Forelimb muscle (tissue), 1 donor: Measurements from ENCODE around the gene GRIK5. TPM values are rescaled to one million over a fixed set of nuclear protein-coding genes. Genes with fewer than 3 reads are reported as not detected.
"Not testable (repeated sequence)": the region's sequence is repeated elsewhere in the genome, so short reads cannot be mapped to it uniquely, and the experiment has no call there.

Experiments used
- DNase-seq: peaks from one replicate; pipeline ENCODE4 v3.0.0-alpha.2; 2013; ENCODE audit warnings: low read depth
- polyA plus RNA-seq: library from polyadenylated mRNA; unstranded; fragments of 120-200 nt; gene quantifications from one replicate; pipeline ENCODE4 v1.2.1, GENCODE V29; 2013; ENCODE audit not compliant: insufficient read length

The GRIK5 gene
- polyA plus RNA-seq, 1 donor: 2.5 TPM

DNA sequence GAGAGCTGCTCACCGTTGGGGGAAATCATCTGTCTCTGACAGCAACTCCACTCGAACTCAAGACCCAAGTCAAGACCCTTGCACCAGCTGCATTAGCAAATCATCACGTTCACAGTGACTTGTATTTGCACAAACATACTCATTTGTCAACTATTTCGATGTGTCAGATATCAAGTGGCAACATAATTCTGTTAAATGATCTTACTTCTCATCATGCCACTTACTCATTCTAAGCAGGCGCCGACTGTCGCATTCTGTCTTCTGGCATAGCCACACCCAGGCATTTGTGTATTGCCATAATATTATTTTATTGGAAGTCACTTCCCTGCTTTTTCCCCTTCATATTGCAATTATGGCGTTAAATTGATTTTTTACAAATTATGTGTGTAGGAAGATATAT is 53.0 kb downstream of the GRIK5 start:
- no peak for DNase-seq

DNA sequence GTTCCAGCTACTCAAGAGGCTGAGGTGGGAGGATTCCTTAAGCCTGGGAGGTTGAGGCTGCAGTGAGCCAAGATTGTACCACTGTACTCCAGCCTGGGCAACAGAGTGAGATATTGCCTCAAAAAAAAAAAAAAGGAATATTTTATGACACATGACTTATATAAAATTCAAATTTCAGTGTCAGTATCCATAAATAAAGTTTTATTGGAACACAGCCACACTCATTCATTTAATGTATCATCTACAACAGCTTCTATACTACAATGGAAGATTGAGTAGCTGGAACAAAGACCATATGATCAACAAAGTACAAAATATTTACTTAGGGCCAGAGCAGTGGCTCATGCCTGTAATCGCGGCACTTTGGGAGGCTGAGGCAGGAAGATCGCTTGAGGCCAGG is 57.3 kb downstream of the GRIK5 start:
- not testable (repeated sequence) for DNase-seq

DNA sequence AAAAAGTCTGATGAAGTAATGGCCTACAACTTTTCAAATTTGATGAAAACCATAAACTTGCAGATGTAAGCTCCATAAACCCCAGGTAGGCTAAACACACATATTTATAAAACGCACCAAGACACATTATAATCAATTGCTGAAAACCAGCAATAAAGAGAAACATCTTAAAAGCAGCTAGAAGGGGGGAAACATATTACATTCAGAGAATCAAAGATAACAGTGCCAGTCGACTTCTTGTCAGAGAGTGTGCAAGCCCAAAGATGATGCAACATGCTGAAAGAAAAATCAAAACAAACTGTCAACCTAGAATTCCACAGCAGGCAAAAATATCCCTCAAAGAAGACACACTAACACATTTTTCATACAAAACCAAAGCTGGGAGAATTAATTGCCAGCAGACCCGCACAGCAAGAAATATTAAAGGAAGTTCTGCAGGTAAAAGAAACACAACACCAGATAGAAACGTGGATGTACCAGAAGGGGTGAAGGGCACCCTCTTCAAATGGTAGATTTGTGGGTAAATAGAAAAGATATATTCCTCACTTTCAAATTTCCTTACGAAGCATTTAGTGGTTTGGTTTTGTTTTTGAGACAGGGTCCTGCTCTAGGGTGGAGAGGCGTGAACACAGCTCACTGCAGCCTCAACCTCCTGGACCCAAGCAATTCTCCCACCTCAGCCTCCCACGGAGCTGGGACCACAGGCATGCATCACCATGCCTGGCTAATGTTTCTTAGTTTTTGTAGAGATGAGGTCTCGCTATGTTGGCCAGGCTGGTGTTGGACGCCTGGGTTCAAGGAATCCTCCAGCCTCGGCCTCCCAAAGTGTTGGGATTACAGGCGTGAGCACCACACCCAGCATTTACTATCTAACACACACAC is 59.5 kb downstream of the GRIK5 start:
- DNase-seq: no peak

DNA sequence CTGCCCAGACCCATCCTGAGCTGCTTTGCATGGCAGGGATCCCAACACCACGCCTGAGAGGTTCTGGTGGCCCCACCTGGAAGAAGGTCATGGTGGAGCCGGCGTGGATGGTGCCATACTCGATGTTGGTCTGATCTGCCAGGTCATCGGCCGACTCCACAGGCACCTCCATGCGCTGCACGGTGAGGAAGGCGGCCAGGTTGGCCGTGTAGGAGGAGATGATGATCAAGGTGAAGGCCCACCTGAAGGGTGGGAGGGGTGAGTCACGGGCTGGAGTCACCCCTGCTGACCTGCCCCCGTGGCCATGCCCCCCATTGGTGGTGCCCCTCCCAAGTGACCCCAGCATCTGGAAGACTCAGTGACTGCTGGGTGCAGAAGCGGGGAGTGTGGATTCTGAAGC is 63.4 kb downstream of the GRIK5 start:
- no peak for DNase-seq

DNA sequence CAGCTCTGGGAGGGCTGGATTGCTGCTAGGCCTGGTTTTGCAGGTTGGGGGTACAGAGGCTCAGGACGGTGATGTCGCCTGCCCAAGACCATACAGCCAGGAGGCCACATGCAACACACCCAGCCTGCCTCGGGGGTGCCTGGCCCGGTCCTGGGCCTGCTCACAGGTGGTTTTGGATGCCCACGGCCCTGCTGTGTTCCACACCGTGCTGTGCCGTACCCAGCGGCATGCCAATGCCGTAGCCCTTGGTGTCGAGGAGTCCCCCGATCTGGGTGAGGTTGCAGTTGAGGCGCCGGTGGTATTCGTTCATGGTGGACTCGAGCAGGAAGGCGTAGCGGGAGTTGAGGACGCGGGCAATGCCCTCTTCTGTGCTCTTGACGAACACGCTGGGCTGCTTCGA is 64.5 kb downstream of the GRIK5 start:
- DNase-seq: no peak

DNA sequence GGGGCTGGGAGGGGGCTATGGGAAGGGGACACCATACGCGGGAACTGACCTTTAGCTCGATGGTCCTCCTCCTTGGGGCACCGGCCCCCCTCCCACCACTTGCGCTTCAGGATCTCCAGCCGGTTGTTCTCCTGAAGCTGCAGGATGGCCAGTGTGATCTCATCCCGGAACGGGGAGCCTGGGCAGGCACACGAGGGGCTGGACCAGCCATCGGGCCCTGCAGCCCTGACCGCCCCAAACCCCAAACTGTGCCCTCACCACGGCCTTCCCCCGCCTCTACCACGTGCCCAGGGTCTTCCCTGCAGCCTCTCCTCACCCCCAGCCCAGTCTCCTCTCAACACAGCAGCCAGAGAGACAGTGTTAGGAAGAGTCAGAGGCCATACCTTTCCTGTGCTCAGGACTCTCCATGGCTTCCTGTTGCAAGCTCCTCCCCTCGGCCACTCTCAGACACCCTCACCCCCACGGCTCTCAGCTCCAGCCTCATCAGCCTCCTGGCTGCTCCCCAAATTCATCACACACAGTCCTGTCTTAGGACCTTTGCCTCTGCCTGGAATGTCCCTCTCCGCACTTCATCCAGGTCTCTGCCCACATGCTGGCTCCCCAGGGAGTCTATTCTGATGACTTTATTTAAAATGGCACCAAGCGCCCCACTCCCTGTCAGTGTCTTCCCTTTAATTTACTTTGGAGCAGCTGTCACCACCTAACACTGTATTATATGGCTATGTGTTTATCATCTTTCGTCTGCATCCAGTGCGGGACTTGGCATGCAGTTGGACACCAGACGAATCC is 66.3 kb downstream of the GRIK5 start:
- DNase-seq: no peak

DNA sequence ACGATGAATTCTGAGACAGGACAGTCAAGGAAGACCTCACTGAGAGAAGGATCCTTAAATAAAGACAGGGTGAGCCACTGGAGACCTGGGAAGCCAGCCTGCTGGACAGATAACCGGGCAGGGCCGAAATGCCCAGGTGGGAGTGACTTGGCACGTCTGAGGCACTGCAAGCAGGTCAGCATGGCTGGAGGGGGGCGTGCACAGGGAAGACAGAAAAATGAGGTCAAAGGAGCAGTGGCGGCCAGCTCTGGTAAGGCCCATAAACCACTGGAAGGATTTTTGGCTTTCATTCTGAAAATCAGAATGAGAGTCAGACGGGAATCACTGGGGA is 70.2 kb downstream of the GRIK5 start:
- no peak for DNase-seq

DNA sequence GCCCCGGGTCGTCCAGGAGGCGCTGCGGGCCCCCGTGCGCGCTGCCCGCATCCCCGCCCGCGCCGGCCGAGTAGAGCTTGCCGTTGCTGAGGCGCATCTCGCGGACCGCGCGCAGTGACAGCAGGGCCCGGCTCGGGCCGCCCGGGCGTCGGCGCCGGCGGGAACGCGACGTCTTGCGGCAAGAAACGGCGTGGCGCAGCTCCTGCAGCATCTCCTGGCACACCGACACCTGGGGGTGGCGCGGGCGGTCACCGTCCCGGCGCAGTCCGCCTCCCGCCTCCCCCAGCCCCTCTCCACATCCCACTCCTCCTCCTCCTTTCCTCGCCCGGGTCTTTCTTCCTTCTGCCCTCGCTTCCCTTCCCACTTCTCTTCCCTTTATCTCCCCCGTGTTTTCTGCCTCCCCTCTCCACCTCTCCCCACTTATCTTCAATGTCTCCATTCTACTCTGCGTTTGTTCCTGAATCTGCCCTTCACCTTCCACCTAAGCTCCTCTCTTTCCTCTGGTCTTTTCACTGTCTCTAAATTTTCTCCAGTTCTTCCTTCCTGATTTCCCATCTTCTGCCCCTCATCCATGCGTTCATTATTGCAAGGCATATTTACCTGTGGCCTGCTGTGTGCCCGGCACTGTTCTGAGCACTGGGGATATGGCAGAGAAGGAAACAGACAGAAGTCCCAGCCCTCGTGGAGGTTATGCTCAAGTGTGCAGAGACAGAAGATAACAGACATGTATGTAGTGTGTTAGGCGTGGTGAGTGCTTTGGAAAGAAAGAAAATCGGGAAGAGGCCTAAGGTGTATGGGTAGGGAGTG is 70.7 kb downstream of the GRIK5 start:
- no peak for DNase-seq

DNA sequence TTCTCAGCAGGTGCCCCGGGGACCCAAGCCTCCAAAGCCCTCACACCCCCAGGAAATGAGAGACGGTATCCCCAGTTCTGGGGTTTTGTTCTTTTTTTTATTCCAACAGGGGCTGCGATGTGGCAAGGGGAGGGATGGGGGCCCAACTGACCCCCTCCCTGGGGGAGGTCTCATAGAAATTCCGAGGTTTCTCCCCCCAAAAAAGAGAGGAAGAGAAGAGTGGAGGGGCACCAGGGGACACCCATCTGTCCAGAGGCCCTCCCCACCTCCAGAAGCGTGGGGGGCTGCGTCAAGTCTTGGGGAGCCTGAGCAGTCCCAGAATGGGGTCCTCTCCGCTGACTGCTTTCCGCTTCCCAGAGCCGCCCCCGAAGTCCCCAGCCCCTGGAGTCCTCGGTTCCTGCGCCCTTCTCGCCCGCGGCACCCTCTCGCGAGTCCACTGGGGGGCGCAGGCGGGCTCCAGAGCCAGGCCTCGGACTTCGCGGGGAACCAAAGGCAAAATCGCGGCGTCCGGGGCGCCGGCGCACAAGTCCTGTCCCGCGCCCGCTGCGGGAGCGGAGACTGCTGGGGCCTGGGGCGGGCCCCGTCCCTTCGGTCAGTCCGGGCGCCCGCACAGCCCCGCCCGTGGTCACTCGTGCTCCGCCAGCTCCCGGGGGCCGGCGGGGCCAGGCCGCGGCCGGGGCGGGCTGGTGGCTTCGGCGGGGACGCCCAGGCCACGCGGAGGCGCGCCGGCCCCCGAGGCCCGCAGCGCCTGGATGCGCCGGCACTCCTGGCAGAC is 71.6 kb downstream of the GRIK5 start:
- DNase-seq: no peak

DNA sequence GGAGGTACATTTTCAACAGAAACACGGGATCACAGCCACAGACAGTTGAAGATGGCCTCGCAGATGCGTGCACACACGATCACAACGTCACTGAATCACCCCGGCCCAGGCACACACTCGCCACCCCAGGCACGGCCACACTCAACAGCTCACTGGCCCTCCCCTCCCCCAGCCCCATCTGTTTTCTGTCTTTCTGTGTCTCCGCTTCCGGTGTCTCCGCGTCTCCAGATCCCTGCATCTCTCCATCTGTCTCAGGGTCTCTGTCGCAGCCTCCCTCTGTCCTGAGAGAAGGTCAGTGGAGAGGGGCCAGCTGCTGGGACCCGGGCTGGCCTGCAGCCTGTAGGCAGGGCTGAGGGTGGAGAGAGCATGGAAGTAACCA is 72.2 kb downstream of the GRIK5 start:
- DNase-seq: no peak

DNA sequence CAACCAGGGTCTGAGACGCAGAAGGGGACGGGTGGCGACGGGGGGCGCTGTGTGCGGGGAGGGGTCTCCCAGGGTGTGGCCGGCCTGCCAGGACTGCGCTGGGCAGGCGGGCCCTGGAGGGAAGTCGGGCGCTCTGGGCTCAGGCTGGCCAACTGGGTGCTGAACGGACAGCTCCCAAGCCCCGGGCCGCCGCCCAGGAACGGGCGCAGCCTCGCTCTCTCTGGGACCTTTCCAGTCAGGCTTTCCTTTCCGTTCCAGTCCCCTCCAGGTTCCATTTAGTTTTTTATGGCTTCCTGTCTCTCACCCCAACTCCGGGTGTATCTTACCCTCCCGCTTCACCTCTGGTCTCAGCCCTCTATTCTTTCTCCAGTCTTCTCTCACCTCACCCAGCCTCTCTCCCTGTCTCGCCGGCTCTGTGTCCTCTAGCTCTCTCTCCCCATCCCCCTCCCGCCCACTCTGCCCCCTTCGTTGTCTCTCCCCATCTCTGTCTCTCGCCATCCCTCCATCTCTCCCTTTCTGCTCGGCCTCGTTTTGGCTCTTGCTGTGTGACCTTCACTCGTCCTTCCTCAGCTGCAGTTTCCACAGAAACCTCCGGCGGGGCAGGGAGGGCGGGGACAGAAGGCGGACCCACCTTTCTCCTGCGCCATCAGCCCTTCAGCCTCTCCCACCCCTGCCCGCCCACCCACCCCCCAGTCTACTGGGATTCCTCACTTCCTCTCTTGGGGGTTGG is 72.7 kb downstream of the GRIK5 start:
- no peak for DNase-seq

DNA sequence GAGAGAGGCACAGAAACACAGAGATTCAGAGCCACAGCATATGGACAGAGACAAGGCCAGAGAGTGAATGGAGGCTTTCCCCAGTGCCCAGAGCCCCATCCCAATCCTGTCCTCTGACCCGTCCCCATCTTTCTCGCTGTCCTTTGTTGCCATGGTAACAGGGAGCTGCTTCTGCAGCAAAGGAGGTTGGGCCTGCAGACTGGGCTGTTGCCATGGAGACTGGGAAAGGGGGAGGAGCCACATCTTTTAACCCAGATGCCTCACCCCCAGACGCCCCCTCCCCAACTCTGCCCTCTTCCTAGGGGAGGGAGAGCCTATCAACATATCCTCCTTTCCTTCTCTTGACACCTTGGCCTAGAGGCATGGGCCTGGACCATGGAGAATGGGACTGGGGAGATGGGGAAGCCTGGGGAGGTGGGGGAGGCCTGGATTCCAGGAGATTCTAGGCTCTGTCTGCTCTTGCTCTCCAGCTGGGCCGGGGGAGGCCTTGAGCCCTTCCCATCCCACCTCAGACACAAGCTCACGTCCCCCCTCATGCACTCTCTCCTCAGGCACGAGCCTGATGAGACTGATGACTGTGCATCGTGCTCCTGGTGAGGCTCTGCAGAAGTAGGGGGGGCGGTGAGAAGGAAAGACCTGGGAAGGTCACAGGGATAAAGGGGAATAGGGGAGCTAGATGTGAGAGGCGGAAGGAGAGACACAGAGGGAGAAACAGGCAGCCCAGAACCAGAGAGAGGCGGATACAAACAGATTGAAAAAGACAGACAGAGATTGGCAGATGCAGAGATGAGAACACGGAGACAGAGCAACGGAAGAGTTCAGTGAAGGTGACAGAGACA is 73.8 kb downstream of the GRIK5 start:
- no peak for DNase-seq

DNA sequence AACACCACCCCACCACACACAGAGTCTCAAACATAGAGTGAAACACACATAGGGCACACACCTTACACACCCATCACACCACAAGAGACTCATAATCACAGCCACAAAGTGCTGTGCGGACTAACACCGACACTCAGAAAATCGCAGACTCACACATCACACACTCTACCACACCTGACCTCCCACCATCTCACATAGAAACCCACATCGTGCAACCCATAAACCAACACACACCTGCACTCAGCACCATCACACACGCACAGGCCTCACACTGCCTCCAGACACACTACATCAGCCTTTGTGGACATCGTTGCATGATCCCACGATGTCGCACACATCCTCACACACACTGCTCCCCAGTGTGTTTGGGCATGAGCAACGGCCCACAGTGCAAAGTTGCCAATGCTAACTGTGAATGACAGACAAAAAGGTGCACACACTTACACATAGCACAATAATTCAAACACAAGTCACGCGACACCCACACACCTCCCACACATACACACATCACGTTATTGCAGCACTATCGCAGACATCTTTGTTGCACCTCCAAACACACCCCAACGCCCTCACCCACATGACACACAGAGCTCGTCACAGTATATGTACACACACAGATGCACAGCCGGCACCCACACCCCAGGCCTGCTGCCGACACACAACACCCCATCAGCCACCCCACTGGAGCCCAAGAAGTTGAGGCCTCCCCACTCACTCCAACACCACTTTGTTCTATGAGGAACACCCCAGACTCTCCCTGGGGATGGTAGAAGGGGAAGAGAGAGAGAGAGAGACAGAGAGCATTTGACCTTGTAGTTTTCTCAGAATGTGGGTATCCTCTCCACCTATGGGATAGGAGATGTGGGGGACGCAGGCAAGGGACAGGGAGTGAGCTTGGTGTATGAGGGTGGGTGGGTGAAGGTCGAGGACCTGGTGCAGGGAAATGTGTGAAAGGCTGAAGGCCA is 74.7 kb downstream of the GRIK5 start:
- DNase-seq: no peak

DNA sequence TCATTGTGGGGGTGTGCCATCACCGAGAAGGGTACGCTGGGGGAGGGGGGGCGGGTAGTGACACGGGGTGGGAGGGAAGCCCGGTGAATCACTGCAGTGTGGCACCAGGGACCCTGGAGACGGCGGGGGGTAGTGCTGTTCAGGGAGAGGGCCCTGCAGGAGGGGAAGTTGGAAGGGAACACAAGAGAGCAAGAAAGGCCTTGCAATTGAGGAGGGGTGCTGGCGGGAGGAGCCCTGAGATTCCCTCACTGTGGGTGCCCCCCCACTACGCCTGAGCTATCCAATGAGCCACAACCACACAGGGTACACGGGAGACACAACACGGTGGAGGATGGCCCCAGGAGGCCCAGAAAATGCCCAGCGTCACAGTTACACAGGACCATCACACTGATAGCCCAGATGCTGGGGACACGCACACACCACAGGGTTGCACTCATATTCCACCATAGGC is 75.5 kb downstream of the GRIK5 start:
- no peak for DNase-seq

DNA sequence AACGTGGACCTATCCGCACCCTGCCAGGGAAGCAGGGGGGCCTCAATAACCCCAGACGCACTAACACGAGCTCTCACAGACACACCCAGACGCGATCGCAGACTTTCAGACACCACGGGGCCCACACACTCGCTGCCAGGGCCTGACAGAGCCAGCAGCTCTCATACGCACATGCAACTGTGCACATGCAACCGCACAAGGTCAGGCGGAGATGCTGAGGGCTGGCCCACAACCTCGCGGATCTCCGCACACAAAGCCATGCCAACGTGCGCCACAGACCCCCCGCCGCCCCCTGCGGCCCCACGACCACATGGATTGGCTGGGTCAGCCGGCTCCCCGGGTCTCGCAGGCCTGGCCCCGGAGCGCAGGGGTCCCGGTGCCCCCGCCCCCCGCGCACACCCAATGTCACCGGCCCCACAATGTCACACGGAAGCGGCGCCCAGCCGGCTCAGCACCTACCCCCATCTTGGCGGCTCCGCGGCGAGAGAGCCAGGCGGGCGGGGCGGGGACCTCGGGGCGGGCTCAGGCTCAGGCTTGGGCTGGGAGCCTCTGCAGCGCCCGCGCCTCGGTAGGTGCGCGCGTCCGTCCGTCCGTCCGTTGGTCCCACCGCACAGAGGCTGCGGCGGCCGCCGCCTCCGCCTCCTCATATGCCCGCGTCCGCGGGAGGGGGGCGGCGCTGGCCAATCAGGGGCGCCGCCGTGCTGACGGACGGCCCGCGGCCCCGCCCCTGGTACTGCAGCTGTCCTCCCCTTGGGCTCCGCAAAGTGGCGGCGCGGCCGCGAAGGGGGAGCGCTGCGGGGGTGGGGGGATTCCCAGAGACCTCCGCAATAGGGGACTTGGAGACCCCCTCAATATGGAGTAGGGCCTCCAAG is 76.2 kb downstream of the GRIK5 start, which contains the start of gene ATP1A3:
Gene ATP1A3, minus strand, starts transcription at position 619 of the 872 bp plus-strand sequence. Its CDS starts 154 bp downstream, at position 465.
- DNase-seq: no peak

DNA sequence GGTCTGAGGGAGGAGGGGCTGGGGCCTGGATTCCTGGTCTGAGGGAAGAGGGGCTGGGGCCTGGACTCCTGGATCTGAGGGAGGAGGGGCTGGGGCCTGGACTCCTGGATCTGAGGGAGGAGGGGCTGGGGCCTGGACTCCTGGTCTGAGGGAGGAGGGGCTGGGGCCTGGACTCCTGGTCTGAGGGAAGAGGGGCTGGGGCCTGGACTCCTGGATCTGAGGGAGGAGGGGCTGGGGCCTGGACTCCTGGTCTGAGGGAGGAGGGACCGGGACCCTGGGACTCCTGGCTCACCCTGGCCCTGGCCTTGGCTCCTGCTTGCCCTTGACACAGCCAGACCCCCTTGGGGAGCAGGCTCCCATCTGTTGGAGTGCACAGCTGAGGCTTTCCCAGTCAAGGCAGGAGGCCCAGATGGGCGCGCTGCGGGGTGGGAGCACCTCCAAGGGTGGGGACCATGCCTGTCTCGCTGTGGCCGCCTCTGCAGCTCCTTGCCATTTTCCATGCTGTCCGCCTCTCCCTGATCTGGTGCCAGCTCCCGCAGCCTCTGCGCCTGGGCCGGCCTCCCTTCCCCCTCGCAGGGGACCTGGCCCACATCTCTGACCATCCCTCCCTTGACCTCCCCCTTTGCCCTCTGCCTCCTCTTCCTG is 78.0 kb downstream of the GRIK5 start:
- DNase-seq: not testable (repeated sequence)

DNA sequence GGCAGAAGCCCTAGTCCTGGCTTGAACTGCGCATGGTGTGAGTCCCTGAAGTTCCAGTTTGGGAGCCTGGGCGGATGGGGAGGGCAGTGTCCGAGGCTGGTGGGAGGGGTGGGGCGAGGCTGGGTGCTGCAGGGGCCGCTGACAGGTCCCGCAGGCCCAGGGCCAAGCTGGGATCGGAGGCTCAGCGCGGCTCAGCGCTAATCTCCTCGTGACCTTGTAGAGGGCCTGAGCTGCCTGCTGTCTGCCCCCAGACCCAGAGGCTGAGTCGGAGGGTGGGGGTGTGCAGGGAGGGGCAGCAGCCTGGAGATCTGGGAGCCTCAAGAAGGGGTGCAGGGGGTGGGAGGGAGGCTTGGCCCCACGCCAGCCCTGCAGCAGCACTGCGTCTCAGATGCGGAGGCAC is 79.0 kb downstream of the GRIK5 start:
- no peak for DNase-seq
